Measurements from ENCODE around the gene RASA3.
A peak's percentile ranks its signal among the peaks of the same experiment; 100 is the strongest.

Gene RASA3

DNA sequence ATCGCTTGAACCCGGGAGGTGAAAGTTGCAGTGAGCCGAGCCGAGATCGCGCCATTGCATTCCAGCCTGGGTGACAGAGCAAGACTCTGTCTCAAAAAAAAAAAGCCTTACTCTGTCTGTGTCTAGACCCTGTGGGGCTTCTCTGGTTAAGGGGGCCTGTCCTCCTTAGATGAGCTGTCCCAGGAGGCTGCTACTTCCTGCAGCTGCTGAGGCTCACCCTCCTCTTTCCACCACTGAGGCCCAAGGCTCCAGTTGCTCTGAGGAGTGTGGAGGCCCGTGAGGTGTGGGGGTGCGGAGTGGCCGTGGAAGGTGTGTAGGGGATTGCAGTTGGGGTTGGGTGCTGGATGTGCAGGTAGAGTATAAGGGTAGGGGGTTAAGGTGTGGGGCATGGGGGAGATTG, 22.1 kb upstream of the RASA3 start:
- no peaks in the 10 kb centered on the region for H3K36me3 ChIP-seq (ENCODE audit: insufficient read depth, low read length)
- peaks cover 59% of the 10 kb centered on the region for H3K4me1 ChIP-seq (ENCODE audit: insufficient read depth, low read length, poor library complexity, severe bottlenecking)
- no peaks in the 10 kb centered on the region for H3K27me3 ChIP-seq (ENCODE audit: insufficient read depth, low read length, poor library complexity, severe bottlenecking)
- no peak overlapping the region for H2AFZ ChIP-seq (ENCODE audit: low read length)
- H3K4me3 ChIP-seq (ENCODE audit: low read length, poor library complexity, severe bottlenecking): peak overlapping the region; percentile 49
- H3F3A ChIP-seq (ENCODE audit: low read depth): peaks cover 5% of the 10 kb centered on the region; the same call in 1 of the 2 replicates
- no peaks in the 10 kb centered on the region for H4K20me1 ChIP-seq (ENCODE audit: insufficient read depth, low read length, poor library complexity, severe bottlenecking)
- peak overlapping the region; percentile 57 for H3K9ac ChIP-seq (ENCODE audit: low read depth, low read length, poor library complexity, severe bottlenecking)
- no peaks in the 10 kb centered on the region for H3K9me3 ChIP-seq (ENCODE audit: insufficient read depth, low read depth, low read length)
- H3K9me2 ChIP-seq (replicated peaks; ENCODE audit: low read depth, low read length): no peaks in the 10 kb centered on the region
- peak overlapping the region; percentile 75 for H3K4me2 ChIP-seq (ENCODE audit: low read depth, low read length, poor library complexity, severe bottlenecking)
- no peak for TF ChIP-seq CTCF (conservative IDR thresholded peaks at IDR 0.05; ENCODE audit: low read length)
- no peak for TF ChIP-seq EZH2phosphoT487 (IDR thresholded peaks at IDR 0.05; ENCODE audit: borderline replicate concordance)
- no peaks in the 10 kb centered on the region for H3K79me2 ChIP-seq (ENCODE audit: insufficient read depth, low read length)

DNA sequence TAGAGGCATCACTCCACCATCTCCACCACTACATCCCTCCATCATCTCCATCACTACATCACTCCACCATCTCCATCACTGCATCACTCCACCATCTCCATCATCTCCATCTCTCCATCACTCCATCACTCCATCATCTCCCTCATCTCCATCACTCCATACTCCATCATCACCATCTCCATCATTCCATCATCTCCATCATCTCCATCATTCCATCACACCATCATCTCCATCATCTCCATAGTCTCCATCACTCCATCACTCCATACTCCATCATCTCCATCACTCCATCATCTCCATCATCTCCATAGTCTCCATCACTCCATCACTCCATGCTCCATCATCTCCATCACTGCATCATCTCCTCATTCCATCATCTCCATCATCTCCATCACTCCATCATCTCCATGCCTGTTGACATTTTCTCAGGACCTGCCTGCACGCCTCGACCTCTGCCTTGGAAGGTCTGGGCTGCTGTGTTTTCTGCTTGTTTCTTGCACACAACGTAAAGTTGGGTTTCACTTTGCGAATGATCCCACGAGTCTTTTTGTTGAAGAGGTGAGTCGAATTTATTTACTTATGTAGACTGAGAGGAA, 21.2 kb upstream of the RASA3 start:
- TF ChIP-seq EZH2phosphoT487 (IDR thresholded peaks at IDR 0.05; ENCODE audit: borderline replicate concordance): no peak
- TF ChIP-seq CTCF (conservative IDR thresholded peaks at IDR 0.05; ENCODE audit: low read length): no peak
- Histone ChIP-seq H3F3A (ENCODE audit: low read depth) (peaks cover 5% of the 10 kb centered on the region; the same call in 1 of the 2 replicates), H3K79me2 (ENCODE audit: insufficient read depth, low read length) (no peaks in the 10 kb centered on the region), H3K9ac (ENCODE audit: low read depth, low read length, poor library complexity, severe bottlenecking) (peak overlapping the region; percentile 57), H3K9me2 (replicated peaks; ENCODE audit: low read depth, low read length) (no peaks in the 10 kb centered on the region), H2AFZ (ENCODE audit: low read length) (no peak overlapping the region), H3K4me1 (ENCODE audit: insufficient read depth, low read length, poor library complexity, severe bottlenecking) (peaks cover 67% of the 10 kb centered on the region), H4K20me1 (ENCODE audit: insufficient read depth, low read length, poor library complexity, severe bottlenecking) (no peaks in the 10 kb centered on the region), H3K36me3 (ENCODE audit: insufficient read depth, low read length) (no peaks in the 10 kb centered on the region), H3K9me3 (ENCODE audit: insufficient read depth, low read depth, low read length) (no peaks in the 10 kb centered on the region), H3K4me3 (ENCODE audit: low read length, poor library complexity, severe bottlenecking) (peak overlapping the region; percentile 49), H3K27me3 (ENCODE audit: insufficient read depth, low read length, poor library complexity, severe bottlenecking) (no peaks in the 10 kb centered on the region), H3K4me2 (ENCODE audit: low read depth, low read length, poor library complexity, severe bottlenecking) (peak overlapping the region; percentile 75)

GRCh38 chr13:114152831-114153371, 20.5 kb upstream of the RASA3 start:
- Histone ChIP-seq H3K9me2 (replicated peaks; ENCODE audit: low read depth, low read length) (no peaks in the 10 kb centered on the region), H3K4me2 (ENCODE audit: low read depth, low read length, poor library complexity, severe bottlenecking) (no peak overlapping the region)

More at GRCh38 chr13:114152831-114153371, 20.5 kb upstream of the RASA3 start:
- Histone ChIP-seq H3K4me1 (ENCODE audit: insufficient read depth, low read length, poor library complexity, severe bottlenecking) (peaks cover 71% of the 10 kb centered on the region), H3K9me3 (ENCODE audit: insufficient read depth, low read depth, low read length) (no peaks in the 10 kb centered on the region), H3K27me3 (ENCODE audit: insufficient read depth, low read length, poor library complexity, severe bottlenecking) (no peaks in the 10 kb centered on the region), H2AFZ (ENCODE audit: low read length) (no peak overlapping the region), H3K4me3 (ENCODE audit: low read length, poor library complexity, severe bottlenecking) (no peak overlapping the region), H3K36me3 (ENCODE audit: insufficient read depth, low read length) (no peaks in the 10 kb centered on the region), H4K20me1 (ENCODE audit: insufficient read depth, low read length, poor library complexity, severe bottlenecking) (no peaks in the 10 kb centered on the region), H3F3A (ENCODE audit: low read depth) (peaks cover 5% of the 10 kb centered on the region), H3K79me2 (ENCODE audit: insufficient read depth, low read length) (no peaks in the 10 kb centered on the region), H3K9ac (ENCODE audit: low read depth, low read length, poor library complexity, severe bottlenecking) (no peak overlapping the region)
- TF ChIP-seq CTCF (conservative IDR thresholded peaks at IDR 0.05; ENCODE audit: low read length): no peak
- TF ChIP-seq EZH2phosphoT487 (IDR thresholded peaks at IDR 0.05; ENCODE audit: borderline replicate concordance): no peak
